H7 (cell line): ENCODE measurements around the gene SNPH. TPM values are rescaled to one million over a fixed set of nuclear protein-coding genes. Genes with fewer than 3 reads are reported as not detected.

Experiments used
- DNase-seq: peaks from one replicate; pipeline ENCODE4 v3.0.0; 2012
- H3K27me3 ChIP-seq: 2 replicates; pipeline ENCODE4 v1.6.0; 2011; ENCODE audit warnings: mild to moderate bottlenecking, low read length; ENCODE audit not compliant: control insufficient read depth, insufficient read depth
- H3K36me3 ChIP-seq: replicated peaks from 2 replicates; pipeline ENCODE4 v1.5.1; 2011; ENCODE audit warnings: low read length; ENCODE audit not compliant: control insufficient read depth, insufficient read depth
- H3K4me3 ChIP-seq: 2 replicates; pipeline ENCODE4 v1.5.1; 2011; ENCODE audit warnings: low read depth, mild to moderate bottlenecking, control low read depth, low read length, moderate library complexity; ENCODE audit not compliant: insufficient read depth
- total RNA-seq: library from RNA; depleted of rRNA; stranded (reverse); fragments of >200 nt; shearing (Covaris generic); gene quantifications from 2 replicates; pipeline ENCODE4 v1.2.3, GENCODE V29; 2014

SNPH gene
- total RNA-seq, 1 experiment from 2014 or later = 2.6 TPM

- H3K4me3 ChIP-seq = peak overlapping the region; percentile 45
- DNase-seq = peak; percentile 95
- peaks cover 10% of the 10 kb centered on the region for H3K27me3 ChIP-seq
- no peaks in the 10 kb centered on the region for H3K36me3 ChIP-seq
These were observed 47.3 kb downstream of the SNPH start for GRCh38 chr20:1313236-1313964.

GRCh38 chr20:1315804-1316203 is 49.7 kb downstream of the SNPH start:
- peaks cover 10% of the 10 kb centered on the region for H3K27me3 ChIP-seq
- DNase-seq = no peak
- H3K4me3 ChIP-seq = no peak overlapping the region
- no peaks in the 10 kb centered on the region for H3K36me3 ChIP-seq

- H3K4me3 ChIP-seq = no peak overlapping the region
- no peak for DNase-seq
- peaks cover 7% of the 10 kb centered on the region for H3K27me3 ChIP-seq
- no peaks in the 10 kb centered on the region for H3K36me3 ChIP-seq
These were observed 51.6 kb downstream of the SNPH start for GRCh38 chr20:1317545-1318255.

- H3K27me3 ChIP-seq = peaks cover 1% of the 10 kb centered on the region; the same call in 1 of the 2 replicates
- H3K36me3 ChIP-seq = no peaks in the 10 kb centered on the region
- DNase-seq = no peak
- H3K4me3 ChIP-seq = no peak overlapping the region
These were observed 53.0 kb downstream of the SNPH start for GRCh38 chr20:1319051-1319450.

GRCh38 chr20:1319462-1319861 is 53.4 kb downstream of the SNPH start:
- Histone ChIP-seq H3K27me3 (peaks cover 1% of the 10 kb centered on the region; the same call in 1 of the 2 replicates), H3K36me3 (no peaks in the 10 kb centered on the region), H3K4me3 (no peak overlapping the region)
- DNase-seq = no peak

GRCh38 chr20:1320016-1320415 is 53.9 kb downstream of the SNPH start:
- peaks cover 1% of the 10 kb centered on the region; the same call in 1 of the 2 replicates for H3K27me3 ChIP-seq
- no peak for DNase-seq
- no peak overlapping the region for H3K4me3 ChIP-seq
- H3K36me3 ChIP-seq = no peaks in the 10 kb centered on the region

GRCh38 chr20:1320902-1321653 is 55.0 kb downstream of the SNPH start:
- no peak for DNase-seq

GRCh38 chr20:1321654-1321939 is 55.5 kb downstream of the SNPH start:
- Histone ChIP-seq H3K27me3 (peaks cover 1% of the 10 kb centered on the region; the same call in 1 of the 2 replicates), H3K4me3 (no peak overlapping the region)
- DNase-seq = no peak

More at GRCh38 chr20:1320902-1321653, 55.0 kb downstream of the SNPH start:
- peaks cover 1% of the 10 kb centered on the region; the same call in 1 of the 2 replicates for H3K27me3 ChIP-seq
- H3K4me3 ChIP-seq = no peak overlapping the region
- H3K36me3 ChIP-seq = no peaks in the 10 kb centered on the region

GRCh38 chr20:1322511-1323245 is 56.6 kb downstream of the SNPH start:
- DNase-seq = no peak
- H3K27me3 ChIP-seq = peaks cover 1% of the 10 kb centered on the region; the same call in 1 of the 2 replicates
- no peak overlapping the region for H3K4me3 ChIP-seq
- no peaks in the 10 kb centered on the region for H3K36me3 ChIP-seq

More at GRCh38 chr20:1321654-1321939, 55.5 kb downstream of the SNPH start:
- H3K36me3 ChIP-seq = no peaks in the 10 kb centered on the region

- DNase-seq = no peak
- Histone ChIP-seq H3K36me3 (no peaks in the 10 kb centered on the region), H3K27me3 (no peaks in the 10 kb centered on the region; the same call in 1 of the 2 replicates), H3K4me3 (no peak overlapping the region)
These were observed 57.2 kb downstream of the SNPH start for GRCh38 chr20:1323256-1323655.

- Histone ChIP-seq H3K27me3 (no peaks in the 10 kb centered on the region; the same call in 1 of the 2 replicates), H3K36me3 (no peaks in the 10 kb centered on the region), H3K4me3 (no peak overlapping the region)
- DNase-seq = no peak
These were observed 57.9 kb downstream of the SNPH start for GRCh38 chr20:1323830-1324597.

- no peak for DNase-seq
- H3K27me3 ChIP-seq = no peaks in the 10 kb centered on the region
These were observed 58.6 kb downstream of the SNPH start for GRCh38 chr20:1324598-1325172.

More at GRCh38 chr20:1324598-1325172, 58.6 kb downstream of the SNPH start:
- Histone ChIP-seq H3K36me3 (no peaks in the 10 kb centered on the region), H3K4me3 (peak overlapping the region; percentile 95)
